HEK293T (cell line): ENCODE data around the gene RC3H1.

ENCODE experiments used
- BHLHE40 ChIP-seq: fragments of 450-650 bp; IDR thresholded peaks from 2 replicates; pipeline ENCODE4 v1.6.1; 2016; ENCODE audit warnings: mild to moderate bottlenecking, moderate library complexity, borderline replicate concordance
- ELF4 ChIP-seq: fragments of 450-650 bp; IDR thresholded peaks from 2 replicates; pipeline ENCODE4 v1.6.1; 2017; ENCODE audit warnings: antibody characterized with exemption
- FOXK2 ChIP-seq: fragments of 450-650 bp; IDR thresholded peaks from 2 replicates; pipeline ENCODE4 v1.6.1; 2016; ENCODE audit warnings: mild to moderate bottlenecking
- FOXM1 ChIP-seq: fragments of 450-650 bp; IDR thresholded peaks from 2 replicates; pipeline ENCODE4 v1.6.1; 2017; ENCODE audit warnings: mild to moderate bottlenecking, borderline replicate concordance
- HDGF ChIP-seq: fragments of 450-650 bp; IDR thresholded peaks from 2 replicates; pipeline ENCODE4 v1.6.1; 2017; ENCODE audit warnings: antibody characterized with exemption, borderline replicate concordance
- LEF1 ChIP-seq: fragments of 450-650 bp; IDR thresholded peaks from 2 replicates; pipeline ENCODE4 v1.6.1; 2017; ENCODE audit warnings: mild to moderate bottlenecking, borderline replicate concordance
- NFRKB ChIP-seq: fragments of 450-650 bp; IDR thresholded peaks from 2 replicates; pipeline ENCODE4 v1.6.1; 2016; ENCODE audit warnings: mild to moderate bottlenecking, moderate library complexity
- SP1 ChIP-seq: fragments of 450-650 bp; IDR thresholded peaks from 2 replicates; pipeline ENCODE4 v1.6.1; 2017
- SUZ12 ChIP-seq: fragments of 450-650 bp; IDR thresholded peaks from 2 replicates; pipeline ENCODE4 v1.6.1; 2016; ENCODE audit warnings: mild to moderate bottlenecking
- TARDBP ChIP-seq: fragments of 450-650 bp; IDR thresholded peaks from 2 replicates; pipeline ENCODE4 v1.6.1; 2016

- TF ChIP-seq LEF1 (no peak), BHLHE40 (no peak), NFRKB (no peak), HDGF (no peak), ELF4 (no peak), TARDBP (no peak), SUZ12 (no peak), SP1 (no peak), FOXK2 (no peak), FOXM1 (no peak)
Observed at GRCh38 chr1:173954179-173954578, 68.0 kb downstream of the RC3H1 start.
